Keratinocyte (primary cell): ENCODE data around the gene TRIM8. TPM values are rescaled to one million over a fixed set of nuclear protein-coding genes. Genes with fewer than 3 reads are reported as not detected.
A peak's percentile ranks its signal among the peaks of the same experiment; 100 is the strongest.

ENCODE experiments used
- DNase-seq: peaks from one replicate; pipeline ENCODE4 v3.0.0-alpha.2; 2011; ENCODE audit warnings: low read depth, missing footprints, low spot score
- FAIRE-seq: peaks from 2 replicates; lab custom pipeline; 2011; peaks lifted over from hg19 to GRCh38; lab: Jason Lieb, UNC
- H2AFZ ChIP-seq: 2 replicates; pipeline ENCODE4 v1.6.0; 2012; ENCODE audit warnings: low read length, control low read depth, inconsistent platforms; ENCODE audit not compliant: control insufficient read depth
- H3K27ac ChIP-seq: 2 replicates; pipeline ENCODE4 v1.5.1; 2011; ENCODE audit warnings: low read length; ENCODE audit not compliant: control insufficient read depth, insufficient read depth
- H3K27me3 ChIP-seq: 3 replicates; pipeline ENCODE4 v1.6.0; 2011; ENCODE audit warnings: low read length; ENCODE audit not compliant: control insufficient read depth, insufficient read depth; ENCODE audit errors: extremely low read depth
- H3K36me3 ChIP-seq, 2 experiments: 2 replicates in 1 of 2; 3 replicates in 1 of 2; pipeline ENCODE4 v1.5.1; 2011; ENCODE audit warnings: low read length in 2 of 2, mild to moderate bottlenecking in 1 of 2; ENCODE audit not compliant: control insufficient read depth in 2 of 2, insufficient read depth in 2 of 2; ENCODE audit errors: extremely low read depth in 1 of 2
- H3K4me1 ChIP-seq: 3 replicates; pipeline ENCODE4 v1.5.1; 2011; ENCODE audit warnings: low read length; ENCODE audit not compliant: control insufficient read depth, insufficient read depth; ENCODE audit errors: extremely low read depth
- H3K4me2 ChIP-seq: 3 replicates; pipeline ENCODE4 v1.6.0; 2011; ENCODE audit warnings: low read depth, low read length; ENCODE audit not compliant: control insufficient read depth, insufficient read depth; ENCODE audit errors: extremely low read depth
- H3K4me3 ChIP-seq, 3 experiments: fragments of 200-600 bp in 1 of 3; sonication (generic) in 1 of 3; 2 replicates in 2 of 3; 3 replicates in 1 of 3; pipeline ENCODE4 v1.5.1; 2011 to 2016; ENCODE audit warnings: low read length in 3 of 3, mild to moderate bottlenecking in 3 of 3, control low read depth in 2 of 3, inconsistent platforms in 1 of 3, low read depth in 1 of 3, mixed read lengths in 1 of 3, mixed run types in 1 of 3, moderate library complexity in 1 of 3; ENCODE audit not compliant: control insufficient read depth in 2 of 3, insufficient read depth in 2 of 3; ENCODE audit errors: extremely low read depth in 1 of 3
- H3K79me2 ChIP-seq: 2 replicates; pipeline ENCODE4 v1.6.0; 2012; ENCODE audit warnings: low read length; ENCODE audit not compliant: control insufficient read depth, insufficient read depth
- H3K9ac ChIP-seq: 3 replicates; pipeline ENCODE4 v1.6.0; 2011; ENCODE audit warnings: low read length; ENCODE audit not compliant: control insufficient read depth, insufficient read depth; ENCODE audit errors: extremely low read depth
- H3K9me1 ChIP-seq: 3 replicates; pipeline ENCODE4 v1.6.0; 2011; ENCODE audit warnings: low read length; ENCODE audit not compliant: control insufficient read depth, insufficient read depth; ENCODE audit errors: extremely low read depth
- H3K9me3 ChIP-seq: 2 replicates; pipeline ENCODE4 v1.5.1; 2012; ENCODE audit warnings: low read depth, low read length; ENCODE audit not compliant: control insufficient read depth
- H4K20me1 ChIP-seq: 3 replicates; pipeline ENCODE4 v1.6.0; 2011; ENCODE audit warnings: low read length; ENCODE audit not compliant: control insufficient read depth, insufficient read depth; ENCODE audit errors: extremely low read depth
- CTCF ChIP-seq, 3 experiments: IDR thresholded peaks in 1 of 3; conservative IDR thresholded peaks in 1 of 3; optimal IDR thresholded peaks in 1 of 3; 2 replicates in 2 of 3; 3 replicates in 1 of 3; pipeline versions ENCODE3 to v1.5.1; 2011; ENCODE audit warnings: low read length in 3 of 3, mild to moderate bottlenecking in 3 of 3, moderate library complexity in 2 of 3, control low read depth in 1 of 3, inconsistent platforms in 1 of 3; ENCODE audit not compliant: insufficient read depth in 2 of 3; ENCODE audit errors: extremely low read depth in 1 of 3
- EZH2 ChIP-seq: IDR thresholded peaks from one replicate; pipeline ENCODE4 v1.6.1; 2012; ENCODE audit warnings: inconsistent platforms, mild to moderate bottlenecking, low read length, moderate library complexity
- dilution Hi-C: fragments of 300-500 bp; cut with MboI; formaldehyde crosslinking; loops from one replicate; pipeline ENCODE4 v1.7.0; 2020; ENCODE audit warnings: low sequenced_read_pairs; ENCODE audit not compliant: extremely low pct_ligation_motif_present
- polyA plus RNA-seq, 5 experiments: library from polyadenylated mRNA; depleted of rRNA in 3 of 5; stranded (reverse) in 3 of 5; stranded (forward) in 1 of 5; unstranded in 1 of 5; fragments of >200 nt; gene quantifications; 1 replicate in 1 of 5; 2 replicates in 3 of 5; 3 replicates in 1 of 5; pipeline versions ENCODE4 v1.2.1 to v1.2.3, GENCODE V29; 2011 to 2012; ENCODE audit warnings: missing spikeins in 2 of 5, low read depth in 1 of 5, low replicate concordance in 1 of 5

The TRIM8 gene
- polyA plus RNA-seq, 1 donor (not counting 4 experiments of a cell fraction or from before 2014, with no cell fraction given): 24.8 TPM

- TF ChIP-seq EZH2 (no peak), CTCF (optimal IDR thresholded peaks at IDR 0.05 in 1 of 3, IDR thresholded peaks at IDR 0.05 in 1 of 3, conservative IDR thresholded peaks at IDR 0.05 in 1 of 3; ENCODE audit: extremely low read depth in 1 of 3, insufficient read depth in 2 of 3, low read length in 3 of 3) (no peak)
- H3K27ac ChIP-seq: no peak overlapping the region
- peaks cover 19% of the 10 kb centered on the region for H4K20me1 ChIP-seq
- no peaks in the 10 kb centered on the region for H3K9me3 ChIP-seq
- peak overlapping the region in 1 of 3 experiments; percentile 2 for H3K4me3 ChIP-seq
- no peak for FAIRE-seq
- H2AFZ ChIP-seq: no peak overlapping the region
- dilution Hi-C loops: no loop called here
- H3K4me1 ChIP-seq: peaks cover 35% of the 10 kb centered on the region
- H3K4me2 ChIP-seq: peak overlapping the region; percentile 95
- peaks cover 4 to 16% of the 10 kb centered on the region in 2 experiments for H3K36me3 ChIP-seq
- peak overlapping the region; percentile 8 for H3K9ac ChIP-seq
- H3K27me3 ChIP-seq: no peaks in the 10 kb centered on the region
- H3K9me1 ChIP-seq: peaks cover 2% of the 10 kb centered on the region
- peaks cover 80% of the 10 kb centered on the region for H3K79me2 ChIP-seq
- DNase-seq: no peak
Measured at GRCh38 chr10:102648269-102648888, 4.1 kb downstream of the TRIM8 start.

GRCh38 chr10:102648889-102649796 lies 4.9 kb downstream of the TRIM8 start:
- Histone ChIP-seq H3K9ac (no peak overlapping the region), H3K4me1 (peaks cover 35% of the 10 kb centered on the region), H3K27me3 (no peaks in the 10 kb centered on the region), H3K9me3 (no peaks in the 10 kb centered on the region), H3K4me3 (no peak overlapping the region), H4K20me1 (peaks cover 19% of the 10 kb centered on the region), H2AFZ (no peak overlapping the region), H3K36me3 (peaks cover 9 to 19% of the 10 kb centered on the region in 2 experiments), H3K79me2 (peaks cover 84% of the 10 kb centered on the region), H3K27ac (no peak overlapping the region), H3K9me1 (peaks cover 2% of the 10 kb centered on the region), H3K4me2 (peak overlapping the region; percentile 95)
- dilution Hi-C loops: no loop called here
- TF ChIP-seq EZH2: no peak
- no peak for TF ChIP-seq CTCF (optimal IDR thresholded peaks at IDR 0.05 in 1 of 3, IDR thresholded peaks at IDR 0.05 in 1 of 3, conservative IDR thresholded peaks at IDR 0.05 in 1 of 3; ENCODE audit: extremely low read depth in 1 of 3, insufficient read depth in 2 of 3, low read length in 3 of 3)
- FAIRE-seq: no peak
- no peak for DNase-seq
